Breast epithelium (tissue), 4 donors: ENCODE data around the gene SERGEF. TPM values are rescaled to one million over a fixed set of nuclear protein-coding genes. Genes with fewer than 3 reads are reported as not detected.

Source experiments
- DNase-seq, 2 donors: peaks; one replicate each; pipeline ENCODE4 v3.0.0-alpha.2; 2019; ENCODE audit warnings: low spot score in 2 of 2
- H3K27ac ChIP-seq, 2 donors: fragments of 200-600 bp; sonication (generic) in 1 of 2; one replicate each; pipeline ENCODE4 v1.5.1; 2016 to 2019; ENCODE audit warnings: mild to moderate bottlenecking in 1 of 2
- H3K27me3 ChIP-seq, 2 donors: fragments of 200-600 bp; sonication (generic) in 1 of 2; one replicate each; pipeline versions ENCODE4 v1.5.1 to v1.6.0; 2017 to 2019; ENCODE audit warnings: control low read depth in 1 of 2, mild to moderate bottlenecking in 1 of 2
- H3K36me3 ChIP-seq: fragments of 200-600 bp; one replicate; pipeline ENCODE4 v1.5.1; 2019
- H3K4me1 ChIP-seq, 2 donors: fragments of 200-600 bp; sonication (generic); one replicate each; pipeline ENCODE4 v1.5.1; 2016 to 2019; ENCODE audit warnings: control low read depth in 1 of 2
- H3K4me3 ChIP-seq, 3 donors: fragments of 200-600 bp; sonication (generic); 1 replicate in 2 of 3; 2 replicates in 1 of 3; pipeline ENCODE4 v1.5.1; 2016 to 2019; ENCODE audit warnings: mild to moderate bottlenecking in 3 of 3, moderate library complexity in 2 of 3
- H3K9me3 ChIP-seq, 2 donors: fragments of 200-600 bp; sonication (generic) in 1 of 2; one replicate each; pipeline ENCODE4 v1.5.1; 2016 to 2019; ENCODE audit warnings: control low read depth in 1 of 2
- POLR2A ChIP-seq: fragments of 450-650 bp; IDR thresholded peaks from one replicate; pipeline ENCODE4 v1.6.1; 2016; ENCODE audit warnings: antibody characterized with exemption, mild to moderate bottlenecking, moderate library complexity
- POLR2AphosphoS5 ChIP-seq, 3 donors: sonication (generic); formaldehyde crosslinking; IDR thresholded peaks; one replicate each; pipeline ENCODE4 v1.6.1; 2017; ENCODE audit warnings: antibody characterized with exemption in 3 of 3
- intact Hi-C: fragments of 100-400 bp; cut with DNase I; formaldehyde crosslinking; loops from one replicate; pipeline ENCODE4 v1.15.1; 2023; ENCODE audit warnings: low total_unique reads
- total RNA-seq, 3 donors: library from RNA; depleted of rRNA; stranded (reverse); fragments of >200 nt; gene quantifications; one replicate each; pipeline ENCODE4 v1.1.0, GENCODE V29; 2016
- TF ChIP-seq, protein P1 (sequence below), 3 donors: fragments of 450-650 bp; IDR thresholded peaks; one replicate each; pipeline ENCODE4 v1.5.1; 2016 to 2017; ENCODE audit warnings: antibody characterized with exemption in 3 of 3, mild to moderate bottlenecking in 3 of 3, moderate library complexity in 3 of 3

The SERGEF gene
- total RNA-seq, 3 donors from 2014 or later = 31.8 to 47.5 (median 41.9) TPM

DNA sequence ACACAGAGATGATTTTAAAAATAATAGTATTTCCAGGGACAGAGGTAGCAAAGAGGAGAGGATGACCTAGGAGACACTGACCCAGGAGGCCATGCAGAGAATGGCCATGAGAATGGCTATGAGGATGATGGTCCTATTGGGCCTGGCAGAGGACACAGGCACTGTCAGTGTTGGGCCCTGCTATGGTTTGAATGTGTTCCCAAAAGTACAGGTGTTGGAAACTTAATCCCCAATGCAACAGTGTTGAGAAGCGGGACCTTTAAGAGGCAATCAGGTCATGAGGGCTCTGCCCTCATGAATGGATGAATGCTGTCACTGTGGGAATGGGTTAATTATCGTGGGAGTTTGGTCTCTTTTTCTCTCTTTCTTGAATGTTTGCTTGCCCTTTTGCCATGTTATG lies 216.7 kb downstream of the SERGEF start:
- H3K4me3 ChIP-seq = no peak overlapping the region
- intact Hi-C loops = no loop called here

DNA sequence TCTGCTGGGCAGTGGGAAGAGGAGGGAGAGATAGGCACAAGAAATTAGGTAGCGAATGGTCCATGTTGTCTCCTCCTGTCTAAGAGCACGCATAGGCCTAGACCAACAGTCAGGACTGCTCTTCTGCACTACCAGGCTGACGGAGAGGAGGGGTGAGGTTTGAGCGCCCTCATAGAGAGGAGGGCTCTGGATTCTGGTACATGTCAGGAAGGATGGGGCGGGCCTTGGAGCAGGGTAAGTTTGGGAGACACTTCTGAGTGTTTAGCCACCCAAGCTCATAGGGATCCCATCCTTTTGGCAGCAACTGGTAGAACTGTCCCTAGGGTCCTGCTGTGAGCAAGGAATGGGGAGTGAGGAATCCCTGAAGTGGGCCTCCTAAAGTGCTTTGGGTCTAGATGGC lies 217.9 kb downstream of the SERGEF start:
- DNase-seq = no peak

More for the DNA sequence above, 216.7 kb downstream of the SERGEF start:
- Histone ChIP-seq H3K27me3 (no peaks in the 10 kb centered on the region), H3K9me3 (no peaks in the 10 kb centered on the region), H3K4me1 (no peaks in the 10 kb centered on the region), H3K27ac (no peak overlapping the region), H3K36me3 (no peaks in the 10 kb centered on the region)
- TF ChIP-seq, protein P1, sequence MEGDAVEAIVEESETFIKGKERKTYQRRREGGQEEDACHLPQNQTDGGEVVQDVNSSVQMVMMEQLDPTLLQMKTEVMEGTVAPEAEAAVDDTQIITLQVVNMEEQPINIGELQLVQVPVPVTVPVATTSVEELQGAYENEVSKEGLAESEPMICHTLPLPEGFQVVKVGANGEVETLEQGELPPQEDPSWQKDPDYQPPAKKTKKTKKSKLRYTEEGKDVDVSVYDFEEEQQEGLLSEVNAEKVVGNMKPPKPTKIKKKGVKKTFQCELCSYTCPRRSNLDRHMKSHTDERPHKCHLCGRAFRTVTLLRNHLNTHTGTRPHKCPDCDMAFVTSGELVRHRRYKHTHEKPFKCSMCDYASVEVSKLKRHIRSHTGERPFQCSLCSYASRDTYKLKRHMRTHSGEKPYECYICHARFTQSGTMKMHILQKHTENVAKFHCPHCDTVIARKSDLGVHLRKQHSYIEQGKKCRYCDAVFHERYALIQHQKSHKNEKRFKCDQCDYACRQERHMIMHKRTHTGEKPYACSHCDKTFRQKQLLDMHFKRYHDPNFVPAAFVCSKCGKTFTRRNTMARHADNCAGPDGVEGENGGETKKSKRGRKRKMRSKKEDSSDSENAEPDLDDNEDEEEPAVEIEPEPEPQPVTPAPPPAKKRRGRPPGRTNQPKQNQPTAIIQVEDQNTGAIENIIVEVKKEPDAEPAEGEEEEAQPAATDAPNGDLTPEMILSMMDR (IDR thresholded peaks at IDR 0.05) = no peak
- no peak for TF ChIP-seq POLR2AphosphoS5 (IDR thresholded peaks at IDR 0.05)
- no peak for TF ChIP-seq POLR2A
- DNase-seq = no peak

DNA sequence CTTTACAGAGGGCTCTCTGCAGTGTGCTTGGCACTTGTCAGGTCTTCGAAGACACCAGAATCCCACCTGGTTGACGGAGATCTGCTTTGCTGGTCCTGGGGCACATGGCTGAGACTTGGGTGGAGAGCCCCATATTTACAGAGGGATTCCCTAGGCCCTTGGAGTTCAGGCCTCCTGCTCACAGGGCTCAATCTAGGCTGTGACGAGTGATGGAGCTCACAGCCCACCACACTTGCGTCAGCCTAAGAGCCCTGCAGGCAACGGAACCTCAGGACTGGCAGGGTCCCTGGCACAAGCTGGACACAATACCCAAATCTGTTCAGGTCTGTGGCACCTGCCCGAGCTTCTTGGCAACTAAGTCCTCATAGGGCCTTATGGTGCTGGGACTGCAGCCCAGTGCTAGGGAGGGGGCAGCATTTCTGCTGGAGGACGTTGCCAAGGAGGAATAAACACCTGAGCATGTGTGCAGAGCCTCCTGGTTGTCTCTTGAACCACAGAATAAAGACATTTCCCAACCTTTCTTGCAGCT lies 219.1 kb downstream of the SERGEF start:
- no peak overlapping the region for H3K27ac ChIP-seq
- no peaks in the 10 kb centered on the region for H3K27me3 ChIP-seq
- no peaks in the 10 kb centered on the region for H3K36me3 ChIP-seq
- intact Hi-C loops = no loop called here
- no peaks in the 10 kb centered on the region for H3K4me1 ChIP-seq
- H3K4me3 ChIP-seq = no peak overlapping the region
- TF ChIP-seq, protein P1 (IDR thresholded peaks at IDR 0.05) = no peak
- no peak for TF ChIP-seq POLR2AphosphoS5 (IDR thresholded peaks at IDR 0.05)
- TF ChIP-seq POLR2A = no peak
- DNase-seq = no peak
- no peaks in the 10 kb centered on the region for H3K9me3 ChIP-seq

More for the DNA sequence above, 217.9 kb downstream of the SERGEF start:
- Histone ChIP-seq H3K4me3 (no peak overlapping the region), H3K27ac (no peak overlapping the region), H3K9me3 (no peaks in the 10 kb centered on the region), H3K4me1 (no peaks in the 10 kb centered on the region), H3K27me3 (no peaks in the 10 kb centered on the region), H3K36me3 (no peaks in the 10 kb centered on the region)
- TF ChIP-seq, protein P1 (IDR thresholded peaks at IDR 0.05) = no peak
- TF ChIP-seq POLR2AphosphoS5 (IDR thresholded peaks at IDR 0.05) = no peak
- no peak for TF ChIP-seq POLR2A
- intact Hi-C loops = no loop called here

DNA sequence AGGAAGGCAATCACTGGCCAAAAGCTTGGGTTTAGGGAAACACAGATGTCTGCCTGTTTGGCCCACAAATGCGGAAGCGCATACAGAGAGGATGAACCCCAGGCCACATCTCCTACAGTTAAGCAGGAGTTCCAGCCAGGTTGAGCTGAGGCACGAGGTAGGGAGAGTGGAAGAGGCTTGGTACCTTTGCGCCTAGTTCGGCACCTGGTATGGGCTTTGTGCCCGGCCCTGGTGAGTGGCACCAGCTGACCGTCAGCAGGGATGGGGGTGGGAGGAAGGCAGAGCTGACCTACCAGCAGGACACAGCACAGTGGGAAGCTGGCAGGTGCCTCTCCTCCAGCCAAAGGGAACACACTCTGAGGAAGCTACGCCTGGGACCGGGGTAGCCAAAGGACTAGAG lies 220.7 kb downstream of the SERGEF start:
- Histone ChIP-seq H3K27ac (no peak overlapping the region), H3K9me3 (no peaks in the 10 kb centered on the region), H3K4me1 (no peaks in the 10 kb centered on the region), H3K36me3 (no peaks in the 10 kb centered on the region), H3K27me3 (no peaks in the 10 kb centered on the region), H3K4me3 (no peak overlapping the region)
- TF ChIP-seq POLR2A (no peak), POLR2AphosphoS5 (IDR thresholded peaks at IDR 0.05) (no peak)
- TF ChIP-seq, protein P1 (IDR thresholded peaks at IDR 0.05) = no peak
- intact Hi-C loops = no loop called here
- no peak for DNase-seq

DNA sequence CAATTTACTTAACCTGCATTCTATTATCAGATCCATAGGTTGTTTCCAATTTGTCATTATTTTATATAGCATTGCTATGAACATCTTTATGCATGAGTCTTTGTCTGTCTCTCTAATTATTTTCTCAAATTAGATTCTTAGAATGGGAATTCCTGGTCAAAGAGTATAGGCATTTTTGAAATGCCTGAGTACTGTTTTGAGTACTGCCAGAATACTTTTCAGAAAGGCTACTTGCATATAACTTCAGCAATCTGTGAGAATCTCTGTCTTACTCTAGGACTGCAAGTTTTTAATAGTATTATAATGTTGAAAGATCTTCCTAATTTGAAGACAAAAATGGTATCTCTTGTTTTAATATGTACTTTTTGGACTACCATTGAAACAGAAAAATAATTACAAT lies 221.7 kb downstream of the SERGEF start:
- intact Hi-C loops = no loop called here
- DNase-seq = no peak
- Histone ChIP-seq H3K9me3 (no peaks in the 10 kb centered on the region), H3K27ac (no peak overlapping the region), H3K36me3 (no peaks in the 10 kb centered on the region), H3K4me1 (no peaks in the 10 kb centered on the region), H3K4me3 (no peak overlapping the region), H3K27me3 (no peaks in the 10 kb centered on the region)
- TF ChIP-seq POLR2AphosphoS5 (IDR thresholded peaks at IDR 0.05) (no peak), POLR2A (no peak)
- TF ChIP-seq, protein P1 (IDR thresholded peaks at IDR 0.05) = no peak
